ENCODE measurements around the gene UNC5C.

DNA sequence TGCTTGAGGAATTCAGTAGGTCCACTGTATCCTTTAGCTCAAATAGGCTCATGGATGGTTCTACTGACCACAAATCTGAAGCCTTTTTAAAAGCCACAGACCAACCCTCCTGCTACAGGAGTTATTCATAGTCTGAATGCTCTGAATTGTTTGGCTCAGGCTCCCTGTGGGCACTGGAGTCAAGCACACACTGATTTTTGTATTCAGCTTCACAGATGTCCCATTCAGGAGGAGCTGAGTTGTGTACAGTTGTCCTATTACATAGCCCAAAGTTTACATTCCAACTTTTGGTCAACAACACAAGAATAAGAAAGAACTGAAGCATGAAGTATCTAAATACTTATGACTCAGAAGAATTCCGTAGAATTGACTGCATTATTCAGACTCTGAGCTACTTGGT, 243.9 kb downstream of the UNC5C start:
- TF ChIP-seq, protein P1, sequence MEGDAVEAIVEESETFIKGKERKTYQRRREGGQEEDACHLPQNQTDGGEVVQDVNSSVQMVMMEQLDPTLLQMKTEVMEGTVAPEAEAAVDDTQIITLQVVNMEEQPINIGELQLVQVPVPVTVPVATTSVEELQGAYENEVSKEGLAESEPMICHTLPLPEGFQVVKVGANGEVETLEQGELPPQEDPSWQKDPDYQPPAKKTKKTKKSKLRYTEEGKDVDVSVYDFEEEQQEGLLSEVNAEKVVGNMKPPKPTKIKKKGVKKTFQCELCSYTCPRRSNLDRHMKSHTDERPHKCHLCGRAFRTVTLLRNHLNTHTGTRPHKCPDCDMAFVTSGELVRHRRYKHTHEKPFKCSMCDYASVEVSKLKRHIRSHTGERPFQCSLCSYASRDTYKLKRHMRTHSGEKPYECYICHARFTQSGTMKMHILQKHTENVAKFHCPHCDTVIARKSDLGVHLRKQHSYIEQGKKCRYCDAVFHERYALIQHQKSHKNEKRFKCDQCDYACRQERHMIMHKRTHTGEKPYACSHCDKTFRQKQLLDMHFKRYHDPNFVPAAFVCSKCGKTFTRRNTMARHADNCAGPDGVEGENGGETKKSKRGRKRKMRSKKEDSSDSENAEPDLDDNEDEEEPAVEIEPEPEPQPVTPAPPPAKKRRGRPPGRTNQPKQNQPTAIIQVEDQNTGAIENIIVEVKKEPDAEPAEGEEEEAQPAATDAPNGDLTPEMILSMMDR (IDR thresholded peaks at IDR 0.05) = no peak
- TF ChIP-seq MEF2A (IDR thresholded peaks at IDR 0.05; ENCODE audit: borderline replicate concordance, low read depth) = no peak
- TF ChIP-seq ELF1 (IDR thresholded peaks at IDR 0.05) = no peak
- TF ChIP-seq, protein P2, sequence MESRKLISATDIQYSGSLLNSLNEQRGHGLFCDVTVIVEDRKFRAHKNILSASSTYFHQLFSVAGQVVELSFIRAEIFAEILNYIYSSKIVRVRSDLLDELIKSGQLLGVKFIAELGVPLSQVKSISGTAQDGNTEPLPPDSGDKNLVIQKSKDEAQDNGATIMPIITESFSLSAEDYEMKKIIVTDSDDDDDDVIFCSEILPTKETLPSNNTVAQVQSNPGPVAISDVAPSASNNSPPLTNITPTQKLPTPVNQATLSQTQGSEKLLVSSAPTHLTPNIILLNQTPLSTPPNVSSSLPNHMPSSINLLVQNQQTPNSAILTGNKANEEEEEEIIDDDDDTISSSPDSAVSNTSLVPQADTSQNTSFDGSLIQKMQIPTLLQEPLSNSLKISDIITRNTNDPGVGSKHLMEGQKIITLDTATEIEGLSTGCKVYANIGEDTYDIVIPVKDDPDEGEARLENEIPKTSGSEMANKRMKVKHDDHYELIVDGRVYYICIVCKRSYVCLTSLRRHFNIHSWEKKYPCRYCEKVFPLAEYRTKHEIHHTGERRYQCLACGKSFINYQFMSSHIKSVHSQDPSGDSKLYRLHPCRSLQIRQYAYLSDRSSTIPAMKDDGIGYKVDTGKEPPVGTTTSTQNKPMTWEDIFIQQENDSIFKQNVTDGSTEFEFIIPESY (IDR thresholded peaks at IDR 0.05; ENCODE audit: borderline replicate concordance, low read depth) = no peak
- TF ChIP-seq, protein P3, sequence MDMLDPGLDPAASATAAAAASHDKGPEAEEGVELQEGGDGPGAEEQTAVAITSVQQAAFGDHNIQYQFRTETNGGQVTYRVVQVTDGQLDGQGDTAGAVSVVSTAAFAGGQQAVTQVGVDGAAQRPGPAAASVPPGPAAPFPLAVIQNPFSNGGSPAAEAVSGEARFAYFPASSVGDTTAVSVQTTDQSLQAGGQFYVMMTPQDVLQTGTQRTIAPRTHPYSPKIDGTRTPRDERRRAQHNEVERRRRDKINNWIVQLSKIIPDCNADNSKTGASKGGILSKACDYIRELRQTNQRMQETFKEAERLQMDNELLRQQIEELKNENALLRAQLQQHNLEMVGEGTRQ (IDR thresholded peaks at IDR 0.05; ENCODE audit: borderline replicate concordance, low read depth, low read length) = no peak
- no peak for TF ChIP-seq GABPA (IDR thresholded peaks at IDR 0.05; ENCODE audit: low read depth)
- TF ChIP-seq SIN3A (IDR thresholded peaks at IDR 0.05; ENCODE audit: borderline replicate concordance, low read depth, low read length) = no peak
- no peak for TF ChIP-seq JUND (IDR thresholded peaks at IDR 0.05)
- no peak for TF ChIP-seq SMC3 (IDR thresholded peaks at IDR 0.05; ENCODE audit: low read depth, low read length)
- TF ChIP-seq YY1 (IDR thresholded peaks at IDR 0.05; ENCODE audit: low read depth) = no peak
- TF ChIP-seq, protein P4, sequence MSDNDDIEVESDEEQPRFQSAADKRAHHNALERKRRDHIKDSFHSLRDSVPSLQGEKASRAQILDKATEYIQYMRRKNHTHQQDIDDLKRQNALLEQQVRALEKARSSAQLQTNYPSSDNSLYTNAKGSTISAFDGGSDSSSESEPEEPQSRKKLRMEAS (IDR thresholded peaks at IDR 0.05; ENCODE audit: low read depth) = no peak
- TF ChIP-seq, protein P5, sequence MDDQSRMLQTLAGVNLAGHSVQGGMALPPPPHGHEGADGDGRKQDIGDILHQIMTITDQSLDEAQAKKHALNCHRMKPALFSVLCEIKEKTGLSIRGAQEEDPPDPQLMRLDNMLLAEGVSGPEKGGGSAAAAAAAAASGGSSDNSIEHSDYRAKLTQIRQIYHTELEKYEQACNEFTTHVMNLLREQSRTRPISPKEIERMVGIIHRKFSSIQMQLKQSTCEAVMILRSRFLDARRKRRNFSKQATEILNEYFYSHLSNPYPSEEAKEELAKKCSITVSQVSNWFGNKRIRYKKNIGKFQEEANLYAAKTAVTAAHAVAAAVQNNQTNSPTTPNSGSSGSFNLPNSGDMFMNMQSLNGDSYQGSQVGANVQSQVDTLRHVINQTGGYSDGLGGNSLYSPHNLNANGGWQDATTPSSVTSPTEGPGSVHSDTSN (IDR thresholded peaks at IDR 0.05) = no peak
- TF ChIP-seq EP300 (IDR thresholded peaks at IDR 0.05; ENCODE audit: borderline replicate concordance in 1 of 2, low read depth in 1 of 2, low read length in 1 of 2) = no peak
- TF ChIP-seq TEAD4 (IDR thresholded peaks at IDR 0.05; ENCODE audit: borderline replicate concordance, insufficient read depth) = no peak
